NCI-H2107 treated with DMSO at 0.1 percent for 48 hours (cell line): Measurements from ENCODE around the gene GPSM1.

Experiments used
- DNase-seq: peaks from one replicate; lab custom pipeline; 2025; ENCODE audit not compliant: unreplicated experiment; lab: John Stamatoyannopoulos, UW

Gene GPSM1

GRCh38 chr9:136303825-136304416 is 23.4 kb upstream of the GPSM1 start, which contains the start of gene CCDC187:
CCDC187 (minus strand) TSS chr9:136304094; CDS start chr9:136303830, 264 bp downstream.
- DNase-seq: no peak

DNA sequence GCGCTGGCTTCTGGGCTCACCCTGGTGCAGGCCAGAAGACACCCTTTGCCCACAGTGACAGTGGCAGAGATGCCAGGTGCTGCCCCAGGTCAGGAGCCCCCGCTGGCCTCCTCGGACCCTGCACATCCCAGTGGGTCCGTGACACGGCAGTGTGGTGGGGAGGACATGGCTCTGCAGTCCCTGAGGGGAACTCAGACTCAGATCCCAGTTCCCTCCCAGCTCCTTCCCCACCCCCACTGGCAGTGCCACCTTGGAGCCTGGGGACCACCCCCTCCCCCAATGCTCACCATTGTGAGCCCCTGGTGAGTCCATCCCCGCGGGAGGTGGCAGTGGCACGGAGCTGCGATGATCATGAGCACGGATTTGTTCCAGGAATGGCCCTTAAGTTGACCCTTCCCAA is 22.9 kb upstream of the GPSM1 start:
- DNase-seq: no peak

- no peak for DNase-seq
Measured at GRCh38 chr9:136304981-136305380, 22.4 kb upstream of the GPSM1 start.

GRCh38 chr9:136305804-136306203 is 21.5 kb upstream of the GPSM1 start:
- no peak for DNase-seq

DNA sequence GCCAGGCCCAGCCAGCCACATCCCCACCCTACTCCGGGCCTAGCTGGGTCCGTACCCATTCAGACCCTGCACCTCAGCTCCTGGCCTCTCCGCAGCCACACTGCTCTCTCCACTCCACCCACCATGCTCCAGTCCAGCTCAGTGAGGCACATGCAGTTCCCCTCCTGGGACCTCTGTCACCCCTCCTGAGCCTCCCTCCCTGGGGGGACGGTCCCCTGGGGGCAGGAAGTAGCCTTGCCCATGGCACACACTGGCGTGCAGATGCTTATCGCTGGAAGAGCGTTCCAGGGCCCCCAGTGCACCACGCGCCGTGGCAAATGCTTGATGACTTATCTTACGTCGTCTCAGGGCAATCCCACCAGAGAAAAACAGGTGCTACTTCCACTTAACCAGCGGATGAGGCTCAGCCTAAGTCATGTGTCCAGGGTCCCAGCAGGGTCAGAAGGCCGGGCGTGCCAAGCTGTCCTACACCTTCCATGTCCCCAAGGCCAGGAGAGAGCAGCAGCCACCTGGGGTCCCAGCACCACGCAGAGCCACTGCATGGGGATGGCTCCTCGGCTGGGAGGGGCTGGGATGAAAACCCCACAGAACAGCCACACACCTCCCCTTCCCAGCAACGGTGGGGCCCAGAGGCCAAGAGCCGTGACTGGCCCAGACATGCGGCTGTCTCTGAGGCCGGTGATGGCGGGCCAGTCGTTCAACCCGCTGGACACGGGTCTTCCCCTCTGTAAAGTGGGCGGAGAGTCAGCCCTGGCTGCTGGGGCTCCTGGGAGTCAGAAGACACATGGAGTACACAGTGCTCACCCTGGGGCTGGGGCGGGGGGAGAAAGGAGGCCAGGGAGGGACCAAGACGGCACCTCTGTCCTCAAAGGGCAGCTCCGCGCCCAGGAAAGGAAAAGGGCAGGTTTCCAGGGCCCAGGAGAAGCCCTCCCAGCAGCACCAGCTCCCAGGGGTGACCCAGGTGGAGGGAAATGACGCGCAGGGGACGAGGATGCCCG is 20.8 kb upstream of the GPSM1 start:
- no peak for DNase-seq

DNA sequence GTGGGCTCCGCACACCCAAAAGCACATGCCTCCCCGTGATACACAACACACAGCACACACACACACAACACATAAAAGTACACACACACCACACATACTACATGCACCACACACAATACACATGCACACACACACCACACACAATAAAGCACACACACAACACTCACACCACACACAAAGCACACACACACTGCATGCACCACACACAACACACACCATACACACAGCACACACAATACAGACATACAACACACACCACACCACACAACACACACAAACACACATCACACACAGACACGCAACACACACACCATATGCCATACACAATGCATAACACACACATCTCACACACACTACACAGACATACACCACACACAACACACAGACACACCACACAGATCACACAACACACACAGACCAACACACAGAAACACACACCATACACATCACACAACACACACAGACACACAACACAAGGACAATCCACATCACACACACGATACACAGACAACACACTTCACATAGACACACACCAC is 20.1 kb upstream of the GPSM1 start:
- no peak for DNase-seq

- no peak for DNase-seq
Measured at GRCh38 chr9:136308006-136308701, 19.2 kb upstream of the GPSM1 start.

DNA sequence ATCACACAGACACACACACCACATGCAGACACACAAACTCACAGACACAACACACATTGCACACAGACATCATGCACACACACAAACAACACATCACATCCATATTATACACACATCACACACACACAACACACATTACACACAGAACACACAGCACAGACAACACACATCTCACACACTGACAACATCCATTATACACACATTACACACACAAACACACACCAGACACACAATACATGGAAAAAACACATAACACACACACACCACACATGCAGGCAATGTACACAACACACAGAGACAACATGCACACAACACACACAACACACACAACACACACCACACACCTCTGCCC is 18.7 kb upstream of the GPSM1 start:
- no peak for DNase-seq

- peak; percentile 94 for DNase-seq
Measured at GRCh38 chr9:136309101-136309801, 18.1 kb upstream of the GPSM1 start.

DNA sequence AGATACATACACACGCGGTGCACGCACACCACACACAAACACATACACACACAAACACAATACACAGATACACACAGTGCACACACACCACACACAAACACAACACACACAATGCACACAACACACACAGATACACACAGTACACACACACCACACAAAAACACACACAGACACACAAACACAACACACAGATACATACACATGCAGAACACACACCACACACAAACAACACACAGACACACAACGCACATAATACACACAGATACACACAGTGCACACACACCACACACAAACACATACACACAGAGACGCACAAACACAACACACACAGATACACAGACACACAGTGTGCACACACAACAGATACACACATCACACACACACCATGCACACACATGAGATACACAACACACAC is 17.5 kb upstream of the GPSM1 start:
- DNase-seq: no peak

- peak; percentile 64 for DNase-seq
Measured at GRCh38 chr9:136310273-136311030, 16.9 kb upstream of the GPSM1 start.

DNA sequence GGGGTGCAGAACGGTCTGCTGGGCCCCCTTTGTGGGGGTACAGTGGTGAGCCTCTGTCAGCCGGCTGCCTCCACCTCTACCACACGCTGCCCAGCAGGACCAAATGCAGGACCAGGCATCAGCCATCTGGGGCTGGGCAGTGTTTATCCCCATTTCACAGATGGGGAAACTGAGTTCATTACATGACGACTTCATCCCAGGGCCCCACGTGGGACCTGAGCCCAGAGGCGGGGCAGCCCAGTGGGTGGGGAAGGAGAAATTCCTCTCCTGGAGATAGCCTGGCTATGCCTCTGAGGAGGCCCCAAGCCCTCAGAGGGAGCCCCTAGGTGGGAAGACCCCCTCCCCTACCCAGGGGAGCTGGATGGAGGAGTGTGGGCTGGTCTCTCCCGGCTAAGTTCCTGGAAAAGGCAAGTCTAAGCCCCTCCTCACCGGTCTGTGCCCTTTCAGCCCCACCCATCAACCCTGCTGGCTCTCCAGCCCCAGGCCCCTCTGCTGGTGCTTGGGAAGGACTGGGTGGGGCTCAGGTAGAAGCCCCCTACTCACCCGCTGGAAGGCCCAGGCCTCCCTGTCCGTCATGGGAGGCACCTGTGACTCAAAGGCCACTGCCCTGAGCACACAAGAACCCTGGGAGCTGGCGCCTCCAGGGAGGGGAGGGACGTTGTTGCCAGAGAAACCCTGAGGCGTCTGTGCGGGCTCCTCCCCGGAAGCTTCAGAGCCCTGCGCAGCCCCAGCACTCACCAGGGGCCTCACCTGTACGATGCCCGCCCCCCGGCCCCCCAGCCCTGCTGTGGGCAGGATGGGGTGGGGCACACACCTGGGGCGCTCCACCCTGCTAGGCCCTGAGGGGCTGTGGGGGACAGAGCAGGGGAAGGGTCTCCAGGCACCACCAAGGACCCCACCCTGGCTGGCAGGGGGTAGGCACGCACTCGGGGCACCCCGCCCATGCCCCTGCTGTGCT is 16.0 kb upstream of the GPSM1 start:
- DNase-seq: peak; percentile 69

GRCh38 chr9:136312009-136312375 is 15.3 kb upstream of the GPSM1 start:
- DNase-seq: no peak

DNA sequence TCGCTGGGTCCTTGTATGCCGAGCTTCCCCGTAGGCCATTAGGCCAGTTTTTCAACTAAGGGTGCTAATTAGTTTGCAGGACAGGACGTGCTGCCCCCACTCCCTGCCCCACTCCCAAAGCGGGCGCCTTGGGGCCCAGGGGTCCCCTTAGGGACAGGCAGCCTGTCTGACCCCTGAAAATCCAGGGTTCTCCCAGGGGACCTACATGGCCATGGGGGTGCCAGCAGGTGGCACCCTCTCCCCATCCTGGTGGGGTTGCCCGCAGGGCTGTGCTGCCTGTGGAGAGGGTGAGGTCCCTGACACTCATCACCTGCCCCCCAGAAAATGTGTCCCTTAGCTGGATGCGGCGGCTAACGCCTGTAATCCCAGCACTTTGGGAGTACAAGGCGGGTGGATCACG is 14.9 kb upstream of the GPSM1 start:
- no peak for DNase-seq

DNA sequence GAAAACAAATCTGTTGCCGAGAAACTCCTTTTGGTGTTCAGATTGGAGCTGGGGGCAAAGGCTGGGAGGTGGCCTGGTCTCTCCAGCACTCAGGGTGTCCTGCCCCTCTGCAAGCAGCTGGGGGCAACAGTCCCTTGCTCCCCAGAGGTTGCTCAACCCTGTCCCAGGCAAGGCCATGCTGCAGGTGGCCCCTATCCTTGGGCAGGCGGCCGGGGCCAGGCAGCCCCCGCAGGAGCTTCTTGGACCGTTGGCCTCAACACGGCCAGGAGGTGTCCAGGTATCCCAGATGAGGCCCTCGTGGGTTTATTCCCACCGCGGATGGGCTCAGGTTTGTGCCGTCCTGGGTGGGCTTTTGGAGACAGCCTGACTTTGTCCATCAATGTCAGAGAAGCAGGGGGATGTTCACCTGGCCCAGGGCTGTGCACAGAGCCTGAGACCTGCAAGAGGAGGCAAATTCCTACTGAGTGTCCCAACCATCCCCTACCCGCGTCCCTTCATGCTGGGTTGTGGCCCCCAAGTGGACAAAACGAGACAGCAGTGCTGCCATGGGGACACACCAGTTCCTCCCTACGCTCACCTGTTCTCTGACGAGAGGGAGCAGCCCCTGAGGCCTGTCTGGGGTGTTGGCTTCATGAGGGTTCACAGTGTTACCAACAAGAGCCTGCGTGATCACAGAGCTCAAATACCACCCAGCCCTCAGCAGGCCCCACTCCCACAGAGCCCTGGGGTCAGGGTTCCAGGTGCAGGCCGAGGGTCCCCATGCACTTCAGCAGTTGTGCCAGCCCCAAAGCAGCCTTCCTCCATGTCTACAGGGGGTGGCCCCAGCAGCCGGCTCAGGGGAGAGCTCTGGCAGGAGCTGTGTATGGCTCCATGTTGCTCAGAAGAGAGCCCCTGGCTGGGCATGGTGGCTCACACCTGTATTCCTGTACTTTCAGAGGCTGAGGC is 14.0 kb upstream of the GPSM1 start:
- no peak for DNase-seq

GRCh38 chr9:136314056-136314416 is 13.3 kb upstream of the GPSM1 start:
- no peak for DNase-seq

- no peak for DNase-seq
Measured at GRCh38 chr9:136314944-136315343, 12.4 kb upstream of the GPSM1 start.

DNA sequence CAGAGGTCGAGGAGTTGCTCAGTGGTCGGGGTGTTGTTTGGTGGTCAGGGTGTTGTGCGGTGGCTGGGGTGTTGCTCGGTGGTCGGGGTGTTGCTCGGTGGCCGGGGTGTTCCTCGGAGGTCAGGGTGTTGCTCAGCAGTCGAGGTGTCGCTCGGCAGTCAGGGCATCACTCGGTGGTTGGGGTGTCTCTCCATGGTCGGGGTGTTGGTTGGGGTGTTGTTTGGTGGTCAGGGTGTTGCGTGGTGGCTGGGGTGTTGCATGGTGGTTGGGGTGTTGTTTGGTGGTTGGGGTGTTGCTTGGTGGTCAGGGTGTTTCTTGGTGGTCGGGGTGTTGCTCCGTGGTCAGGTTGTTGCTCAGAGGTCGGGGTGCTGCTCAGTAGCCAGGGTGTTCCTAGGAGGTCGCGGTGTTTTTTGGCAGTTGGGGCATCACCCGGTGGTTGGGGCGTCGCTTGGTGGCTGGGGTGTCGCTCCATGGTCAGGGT is 11.0 kb upstream of the GPSM1 start:
- DNase-seq: no peak
